ENCODE data around the gene FIP1L1.

DNA sequence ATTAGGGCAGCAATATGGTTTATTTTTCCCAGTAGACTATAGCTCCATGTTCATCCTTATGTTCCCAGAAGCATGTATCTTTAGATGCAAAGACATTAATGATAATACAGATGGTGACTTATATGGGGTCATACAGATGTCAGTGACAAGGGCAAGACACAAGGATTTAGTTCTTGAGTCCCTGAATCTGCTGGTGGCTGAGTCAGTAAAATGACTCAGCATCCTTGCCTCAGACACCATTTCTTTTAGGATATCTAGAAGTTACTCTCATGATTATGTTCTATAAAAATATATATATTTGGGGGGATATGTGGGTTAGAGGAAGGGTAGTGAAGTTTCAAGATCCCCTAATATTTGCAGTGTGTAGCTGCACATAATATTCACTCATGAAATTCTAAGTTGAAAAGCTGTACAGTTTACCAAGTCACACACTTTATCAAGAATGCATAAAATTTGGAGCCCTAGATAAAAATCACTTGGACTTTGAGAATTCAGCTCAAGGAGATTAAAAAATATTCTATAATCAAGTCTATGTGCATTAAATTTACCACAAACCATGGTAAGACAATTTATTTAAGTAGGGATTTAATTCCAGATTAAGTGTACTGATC, 111.9 kb downstream of the FIP1L1 start:
- TF ChIP-seq, protein P1, sequence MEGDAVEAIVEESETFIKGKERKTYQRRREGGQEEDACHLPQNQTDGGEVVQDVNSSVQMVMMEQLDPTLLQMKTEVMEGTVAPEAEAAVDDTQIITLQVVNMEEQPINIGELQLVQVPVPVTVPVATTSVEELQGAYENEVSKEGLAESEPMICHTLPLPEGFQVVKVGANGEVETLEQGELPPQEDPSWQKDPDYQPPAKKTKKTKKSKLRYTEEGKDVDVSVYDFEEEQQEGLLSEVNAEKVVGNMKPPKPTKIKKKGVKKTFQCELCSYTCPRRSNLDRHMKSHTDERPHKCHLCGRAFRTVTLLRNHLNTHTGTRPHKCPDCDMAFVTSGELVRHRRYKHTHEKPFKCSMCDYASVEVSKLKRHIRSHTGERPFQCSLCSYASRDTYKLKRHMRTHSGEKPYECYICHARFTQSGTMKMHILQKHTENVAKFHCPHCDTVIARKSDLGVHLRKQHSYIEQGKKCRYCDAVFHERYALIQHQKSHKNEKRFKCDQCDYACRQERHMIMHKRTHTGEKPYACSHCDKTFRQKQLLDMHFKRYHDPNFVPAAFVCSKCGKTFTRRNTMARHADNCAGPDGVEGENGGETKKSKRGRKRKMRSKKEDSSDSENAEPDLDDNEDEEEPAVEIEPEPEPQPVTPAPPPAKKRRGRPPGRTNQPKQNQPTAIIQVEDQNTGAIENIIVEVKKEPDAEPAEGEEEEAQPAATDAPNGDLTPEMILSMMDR (IDR thresholded peaks at IDR 0.05; ENCODE audit: insufficient read depth, low read length): no peak
- no peak for TF ChIP-seq POLR2AphosphoS5 (IDR thresholded peaks at IDR 0.05; ENCODE audit: low read depth)
- TF ChIP-seq, protein P2, sequence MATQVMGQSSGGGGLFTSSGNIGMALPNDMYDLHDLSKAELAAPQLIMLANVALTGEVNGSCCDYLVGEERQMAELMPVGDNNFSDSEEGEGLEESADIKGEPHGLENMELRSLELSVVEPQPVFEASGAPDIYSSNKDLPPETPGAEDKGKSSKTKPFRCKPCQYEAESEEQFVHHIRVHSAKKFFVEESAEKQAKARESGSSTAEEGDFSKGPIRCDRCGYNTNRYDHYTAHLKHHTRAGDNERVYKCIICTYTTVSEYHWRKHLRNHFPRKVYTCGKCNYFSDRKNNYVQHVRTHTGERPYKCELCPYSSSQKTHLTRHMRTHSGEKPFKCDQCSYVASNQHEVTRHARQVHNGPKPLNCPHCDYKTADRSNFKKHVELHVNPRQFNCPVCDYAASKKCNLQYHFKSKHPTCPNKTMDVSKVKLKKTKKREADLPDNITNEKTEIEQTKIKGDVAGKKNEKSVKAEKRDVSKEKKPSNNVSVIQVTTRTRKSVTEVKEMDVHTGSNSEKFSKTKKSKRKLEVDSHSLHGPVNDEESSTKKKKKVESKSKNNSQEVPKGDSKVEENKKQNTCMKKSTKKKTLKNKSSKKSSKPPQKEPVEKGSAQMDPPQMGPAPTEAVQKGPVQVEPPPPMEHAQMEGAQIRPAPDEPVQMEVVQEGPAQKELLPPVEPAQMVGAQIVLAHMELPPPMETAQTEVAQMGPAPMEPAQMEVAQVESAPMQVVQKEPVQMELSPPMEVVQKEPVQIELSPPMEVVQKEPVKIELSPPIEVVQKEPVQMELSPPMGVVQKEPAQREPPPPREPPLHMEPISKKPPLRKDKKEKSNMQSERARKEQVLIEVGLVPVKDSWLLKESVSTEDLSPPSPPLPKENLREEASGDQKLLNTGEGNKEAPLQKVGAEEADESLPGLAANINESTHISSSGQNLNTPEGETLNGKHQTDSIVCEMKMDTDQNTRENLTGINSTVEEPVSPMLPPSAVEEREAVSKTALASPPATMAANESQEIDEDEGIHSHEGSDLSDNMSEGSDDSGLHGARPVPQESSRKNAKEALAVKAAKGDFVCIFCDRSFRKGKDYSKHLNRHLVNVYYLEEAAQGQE (IDR thresholded peaks at IDR 0.05; ENCODE audit: insufficient replicate concordance, low read depth): no peak
- no peak for TF ChIP-seq GABPA (IDR thresholded peaks at IDR 0.05; ENCODE audit: low read depth)
- no peak for TF ChIP-seq SPI1 (IDR thresholded peaks at IDR 0.05; ENCODE audit: borderline replicate concordance, low read depth)

Measured in HL-60 (cell line).